ENCODE data around the gene SGF29. TPM values are rescaled to one million over a fixed set of nuclear protein-coding genes. Genes with fewer than 3 reads are reported as not detected.

SGF29 gene
- total RNA-seq, 1 experiment from 2014 or later, result 22.3 TPM

GRCh38 chr16:28572696-28573510 is 19.2 kb downstream of the SGF29 start:
- no TSS peak for BruUV-seq (replicated peaks)
- no peak for TF ChIP-seq EZH2phosphoT487 (IDR thresholded peaks at IDR 0.05; ENCODE audit: borderline replicate concordance, low read length)
- TF ChIP-seq EZH2 (IDR thresholded peaks at IDR 0.05; ENCODE audit: low read length, unreplicated experiment), result no peak
- no peak for TF ChIP-seq CTCF (conservative IDR thresholded peaks at IDR 0.05; ENCODE audit: low read depth, low read length)
- no peaks in the 10 kb centered on the region for H4K20me1 ChIP-seq (ENCODE audit: low read length)
- intact Hi-C loops (cut with micrococcal nuclease), result no loop called here
- no peaks in the 10 kb centered on the region for H3K27me3 ChIP-seq (ENCODE audit: low read length)
- no peak overlapping the region for H3K4me2 ChIP-seq (ENCODE audit: low read length)
- no peaks in the 10 kb centered on the region for H3F3A ChIP-seq (ENCODE audit: low read length, unreplicated experiment)
- H3K4me1 ChIP-seq (ENCODE audit: insufficient read depth, low read length), result peaks cover 3% of the 10 kb centered on the region; the same call in 1 of the 2 replicates
- no peak overlapping the region for H3K27ac ChIP-seq (ENCODE audit: low read length)
- no peak overlapping the region for H3K4me3 ChIP-seq (ENCODE audit: low read length)
- no peaks in the 10 kb centered on the region for H3K36me3 ChIP-seq (ENCODE audit: low read depth, low read length)
- no peak overlapping the region for H3K9ac ChIP-seq (ENCODE audit: low read length)
- H3K9me2 ChIP-seq (replicated peaks; ENCODE audit: low read length), result no peaks in the 10 kb centered on the region
- DNase-seq (no peak), ATAC-seq (no peak)
- CTCF ChIA-PET, result no interaction called here
- H3K79me2 ChIP-seq (ENCODE audit: low read length), result no peaks in the 10 kb centered on the region
- POLR2A ChIA-PET (ENCODE audit: unreplicated experiment), result no interaction called here
- no peaks in the 10 kb centered on the region for H3K9me3 ChIP-seq (ENCODE audit: low read length)
- no peak overlapping the region for H2AFZ ChIP-seq (ENCODE audit: low read length)

GRCh38 chr16:28573738-28574718 is 20.3 kb downstream of the SGF29 start:
- H3K4me3 ChIP-seq (ENCODE audit: low read length), result no peak overlapping the region
- H3K36me3 ChIP-seq (ENCODE audit: low read depth, low read length), result no peaks in the 10 kb centered on the region
- H3K9me3 ChIP-seq (ENCODE audit: low read length), result no peaks in the 10 kb centered on the region
- CTCF ChIA-PET, result no interaction called here
- no peaks in the 10 kb centered on the region for H3K9me2 ChIP-seq (replicated peaks; ENCODE audit: low read length)
- no peak overlapping the region for H3K9ac ChIP-seq (ENCODE audit: low read length)
- ATAC-seq, result no peak
- POLR2A ChIA-PET (ENCODE audit: unreplicated experiment), result no interaction called here
- no peak for TF ChIP-seq EZH2phosphoT487 (IDR thresholded peaks at IDR 0.05; ENCODE audit: borderline replicate concordance, low read length)
- TF ChIP-seq EZH2 (IDR thresholded peaks at IDR 0.05; ENCODE audit: low read length, unreplicated experiment), result no peak
- no peak for TF ChIP-seq CTCF (conservative IDR thresholded peaks at IDR 0.05; ENCODE audit: low read depth, low read length)
- no peaks in the 10 kb centered on the region for H3K79me2 ChIP-seq (ENCODE audit: low read length)
- H3K27me3 ChIP-seq (ENCODE audit: low read length), result no peaks in the 10 kb centered on the region
- no peak for DNase-seq
- H3K4me2 ChIP-seq (ENCODE audit: low read length), result no peak overlapping the region
- H4K20me1 ChIP-seq (ENCODE audit: low read length), result no peaks in the 10 kb centered on the region
- H3F3A ChIP-seq (ENCODE audit: low read length, unreplicated experiment), result no peaks in the 10 kb centered on the region
- H3K27ac ChIP-seq (ENCODE audit: low read length), result no peak overlapping the region
- no peak overlapping the region for H2AFZ ChIP-seq (ENCODE audit: low read length)
- peaks cover 3% of the 10 kb centered on the region; the same call in 1 of the 2 replicates for H3K4me1 ChIP-seq (ENCODE audit: insufficient read depth, low read length)
- intact Hi-C loops (cut with micrococcal nuclease), result no loop called here
- no TSS peak for BruUV-seq (replicated peaks)
